ENCODE measurements around the gene TRAK2.

- TF ChIP-seq CTCF (IDR thresholded peaks at IDR 0.05) (no peak), POLR2A (IDR thresholded peaks at IDR 0.05) (no peak), EP300 (IDR thresholded peaks at IDR 0.05; ENCODE audit: low read depth) (no peak), POLR2AphosphoS5 (IDR thresholded peaks at IDR 0.05) (peak in 1 of 3 donors; percentile 60)
Observed at GRCh38 chr2:201458381-201458780, 7.1 kb upstream of the TRAK2 start.
